Astrocyte of the spinal cord (primary cell): Measurements from ENCODE around the gene MELTF.

Source experiments
- DNase-seq: peaks from one replicate; pipeline ENCODE4 v3.0.0; 2011; ENCODE audit warnings: low read depth, low spot score
- H3K4me3 ChIP-seq: 2 replicates; pipeline ENCODE4 v1.5.1; 2011; ENCODE audit warnings: low read depth, mild to moderate bottlenecking, low read length, moderate library complexity
- in situ Hi-C: cut with HindIII; loops from 2 replicates; pipeline ENCODE4 v1.10.0; 2017; ENCODE audit warnings: low sequenced_read_pairs
- TF ChIP-seq, protein P1 (sequence below): IDR thresholded peaks from 2 replicates; pipeline ENCODE4 v1.5.1; 2012; ENCODE audit warnings: low read depth, mild to moderate bottlenecking, low read length, inconsistent platforms

The MELTF gene

GRCh38 chr3:197031315-197032285 lies 2.0 kb upstream of the MELTF start:
- in situ Hi-C loops, result no loop called here
- DNase-seq, result peak; percentile 93
- TF ChIP-seq, protein P1, sequence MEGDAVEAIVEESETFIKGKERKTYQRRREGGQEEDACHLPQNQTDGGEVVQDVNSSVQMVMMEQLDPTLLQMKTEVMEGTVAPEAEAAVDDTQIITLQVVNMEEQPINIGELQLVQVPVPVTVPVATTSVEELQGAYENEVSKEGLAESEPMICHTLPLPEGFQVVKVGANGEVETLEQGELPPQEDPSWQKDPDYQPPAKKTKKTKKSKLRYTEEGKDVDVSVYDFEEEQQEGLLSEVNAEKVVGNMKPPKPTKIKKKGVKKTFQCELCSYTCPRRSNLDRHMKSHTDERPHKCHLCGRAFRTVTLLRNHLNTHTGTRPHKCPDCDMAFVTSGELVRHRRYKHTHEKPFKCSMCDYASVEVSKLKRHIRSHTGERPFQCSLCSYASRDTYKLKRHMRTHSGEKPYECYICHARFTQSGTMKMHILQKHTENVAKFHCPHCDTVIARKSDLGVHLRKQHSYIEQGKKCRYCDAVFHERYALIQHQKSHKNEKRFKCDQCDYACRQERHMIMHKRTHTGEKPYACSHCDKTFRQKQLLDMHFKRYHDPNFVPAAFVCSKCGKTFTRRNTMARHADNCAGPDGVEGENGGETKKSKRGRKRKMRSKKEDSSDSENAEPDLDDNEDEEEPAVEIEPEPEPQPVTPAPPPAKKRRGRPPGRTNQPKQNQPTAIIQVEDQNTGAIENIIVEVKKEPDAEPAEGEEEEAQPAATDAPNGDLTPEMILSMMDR, result no peak
- H3K4me3 ChIP-seq, result no peak overlapping the region

DNA sequence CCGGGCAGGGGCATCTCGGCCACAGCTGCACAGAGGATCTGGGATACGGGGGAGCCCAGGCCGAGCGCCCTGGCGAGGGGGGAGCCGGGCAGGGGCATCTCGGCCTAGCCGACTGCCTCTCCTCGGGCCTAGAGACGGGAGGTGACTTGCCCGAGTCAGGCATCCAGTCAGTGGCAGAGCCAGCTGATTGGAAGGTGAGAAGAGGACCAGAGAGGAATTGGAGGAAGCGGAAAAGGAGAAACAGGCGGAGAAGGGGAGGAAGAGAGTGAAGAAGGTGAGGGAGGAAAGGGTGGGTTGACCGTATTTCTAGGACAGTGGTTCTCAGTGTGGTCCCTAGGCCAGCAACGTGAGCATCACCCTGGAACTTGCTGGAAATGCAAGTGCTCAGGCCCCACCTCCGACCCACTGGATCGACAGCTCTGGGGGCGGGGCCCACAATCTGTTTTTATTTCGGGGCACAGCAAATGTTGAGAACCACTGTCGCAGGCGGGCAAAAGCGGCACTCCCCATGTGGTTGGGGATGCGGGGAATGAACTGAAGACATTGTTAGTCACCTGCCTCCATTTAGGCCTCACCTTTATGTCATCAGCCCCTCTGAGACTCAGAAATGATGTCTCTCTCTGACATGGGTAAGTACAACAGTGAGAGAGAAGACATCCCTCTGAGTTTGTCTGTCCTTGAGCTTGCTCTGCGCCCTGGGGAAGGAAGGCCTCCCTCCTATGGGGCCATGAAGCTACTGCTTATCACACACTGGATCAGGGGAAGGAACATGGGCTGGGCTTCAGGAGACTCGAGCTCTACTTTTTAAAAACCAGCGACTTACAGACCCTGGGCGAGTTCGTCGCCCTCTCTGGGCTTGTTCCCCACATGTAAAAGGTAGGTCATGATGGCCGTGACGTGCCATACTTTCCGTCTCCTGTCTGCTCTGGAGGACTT lies 1.0 kb upstream of the MELTF start:
- in situ Hi-C loops, result no loop called here
- TF ChIP-seq, protein P1, result no peak
- H3K4me3 ChIP-seq, result no peak overlapping the region

GRCh38 chr3:197028728-197029510 lies 698 bp downstream of the MELTF start:
- in situ Hi-C loops, result no loop called here
- DNase-seq, result no peak
- peak overlapping the region; percentile 20 for H3K4me3 ChIP-seq
- TF ChIP-seq, protein P1, result no peak

More for the DNA sequence above, 1.0 kb upstream of the MELTF start:
- no peak for DNase-seq

DNA sequence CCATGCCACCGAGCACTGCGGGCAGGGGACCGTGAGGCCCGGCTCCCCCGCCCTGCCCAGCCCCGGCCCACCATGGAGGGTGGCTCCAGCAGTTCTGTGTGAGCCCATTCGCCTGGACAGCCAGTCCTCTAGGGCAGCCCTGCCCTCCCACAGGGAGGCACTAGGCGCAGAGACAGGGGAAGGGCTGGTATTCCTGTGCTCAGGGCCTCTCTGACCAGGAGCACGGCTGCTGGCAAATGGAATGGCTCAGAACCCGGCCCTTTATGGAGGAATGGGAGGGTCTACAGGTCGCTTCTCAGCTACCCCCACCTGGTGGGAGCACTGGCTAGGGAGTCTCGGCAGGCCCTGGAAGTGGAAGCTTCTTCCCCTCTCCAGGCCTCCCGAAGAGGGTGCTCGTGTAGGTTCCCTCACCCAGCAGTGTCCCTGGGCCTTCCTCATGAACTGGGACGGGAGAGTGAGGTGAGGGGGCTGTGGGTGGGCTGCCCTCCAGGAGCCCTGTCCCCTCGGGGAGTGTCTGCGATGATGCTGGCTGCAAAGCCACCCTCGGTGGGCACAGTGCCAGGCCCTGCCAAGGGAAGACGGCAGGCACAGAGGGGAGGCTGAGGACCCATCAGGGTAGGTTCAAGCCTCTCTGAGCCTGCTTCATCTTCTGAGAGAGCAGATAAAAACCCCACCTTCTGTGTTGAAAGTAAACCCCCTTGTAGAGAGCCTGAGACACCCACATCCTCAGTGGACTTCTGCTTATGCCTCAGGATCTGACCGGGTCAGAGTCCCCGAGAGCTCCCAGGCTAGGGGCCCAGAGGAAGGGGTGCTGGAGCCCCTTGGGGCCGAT lies 1.5 kb downstream of the MELTF start:
- H3K4me3 ChIP-seq, result peak overlapping the region; percentile 20
- in situ Hi-C loops, result no loop called here
- DNase-seq, result no peak
- TF ChIP-seq, protein P1, result no peak

GRCh38 chr3:197027151-197027895 lies 2.3 kb downstream of the MELTF start:
- in situ Hi-C loops, result no loop called here
- H3K4me3 ChIP-seq, result no peak overlapping the region
- TF ChIP-seq, protein P1, result no peak
- no peak for DNase-seq
